HuH-7.5 (cell line): ENCODE measurements around the gene TPTE.
"Not testable (repeated sequence)": the region's sequence is repeated elsewhere in the genome, so short reads cannot be mapped to it uniquely, and the experiment has no call there.

Experiments
- DNase-seq: peaks from one replicate; pipeline ENCODE4 v3.0.0; 2011; ENCODE audit warnings: low spot score

The TPTE gene

DNA sequence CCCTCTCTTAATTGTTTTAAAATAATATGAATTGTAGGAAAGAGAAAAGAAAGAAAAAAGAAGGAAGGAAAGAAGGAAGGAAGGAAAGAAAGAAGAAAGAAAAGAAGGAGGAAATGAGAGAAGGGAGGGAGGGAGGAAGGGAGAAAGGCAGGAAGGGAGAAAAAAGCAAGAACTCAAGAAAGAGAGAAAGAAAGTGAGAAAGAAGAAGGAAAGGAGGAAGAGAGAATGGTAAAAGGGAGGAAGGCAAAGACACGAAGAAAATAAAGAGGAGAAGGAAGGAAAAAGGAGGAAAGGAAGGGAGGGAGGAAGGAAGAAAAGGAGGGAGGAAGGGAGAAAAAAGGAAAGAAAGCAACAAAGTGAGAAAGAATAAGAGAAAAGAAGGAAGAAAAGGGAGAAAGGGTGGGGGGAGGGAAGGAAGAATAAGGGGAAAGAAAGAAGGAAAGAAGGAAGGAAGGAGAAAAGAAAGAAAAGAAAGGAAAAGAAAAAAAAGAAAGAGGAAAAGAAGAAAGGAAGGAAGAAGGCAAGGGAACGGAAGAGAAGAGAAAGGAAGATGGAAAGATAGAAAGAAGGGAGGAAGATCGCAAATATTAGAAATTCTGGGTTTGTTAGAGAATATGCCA is 95.9 kb downstream of the TPTE start:
- DNase-seq: not testable (repeated sequence)

DNA sequence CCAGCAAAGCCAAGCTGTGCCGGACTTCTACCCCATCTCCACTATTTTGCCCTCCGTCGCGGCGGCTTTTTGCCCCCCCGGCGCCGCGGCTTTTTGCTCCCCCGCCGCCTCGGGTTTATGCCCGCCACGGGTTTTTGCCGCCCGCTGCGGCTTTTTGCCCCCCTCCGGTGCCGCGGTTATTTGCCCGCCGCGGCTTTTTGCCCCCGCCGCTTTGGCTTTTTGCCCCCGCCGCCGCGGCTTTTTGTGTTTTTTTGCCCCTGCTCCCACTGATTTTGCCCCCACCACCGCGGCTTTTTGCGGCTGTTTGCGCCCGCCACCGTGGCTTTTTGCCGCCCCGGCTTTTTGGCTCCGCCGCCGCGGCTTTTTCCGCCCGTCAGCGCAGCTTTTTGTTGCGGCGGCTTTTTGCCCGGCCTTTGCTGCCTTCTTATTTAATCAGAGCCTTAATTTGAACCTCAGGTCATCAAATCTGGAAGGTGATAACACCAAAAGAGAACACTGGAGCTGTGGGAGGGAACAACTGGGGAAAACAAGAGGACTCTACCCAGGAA is 106.0 kb downstream of the TPTE start:
- no peak for DNase-seq

DNA sequence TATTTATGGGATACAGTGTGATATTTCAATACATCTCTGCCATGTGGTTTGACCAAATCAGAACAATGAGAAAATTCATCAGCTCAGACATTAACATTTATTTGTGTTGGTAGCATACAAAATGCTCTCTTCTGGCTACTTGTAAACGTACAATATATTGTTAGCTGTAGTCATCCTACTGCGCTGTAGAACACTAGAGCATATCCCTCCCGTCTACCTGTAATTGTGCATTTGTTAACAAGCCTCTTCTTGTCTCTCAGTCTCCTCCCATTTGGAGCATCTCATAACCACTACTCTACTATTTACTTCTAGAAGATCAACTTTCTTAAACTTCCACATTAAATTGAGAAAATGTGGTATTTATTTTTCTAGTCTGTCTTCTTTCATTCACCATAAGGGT is 107.9 kb downstream of the TPTE start:
- DNase-seq: not testable (repeated sequence)

DNA sequence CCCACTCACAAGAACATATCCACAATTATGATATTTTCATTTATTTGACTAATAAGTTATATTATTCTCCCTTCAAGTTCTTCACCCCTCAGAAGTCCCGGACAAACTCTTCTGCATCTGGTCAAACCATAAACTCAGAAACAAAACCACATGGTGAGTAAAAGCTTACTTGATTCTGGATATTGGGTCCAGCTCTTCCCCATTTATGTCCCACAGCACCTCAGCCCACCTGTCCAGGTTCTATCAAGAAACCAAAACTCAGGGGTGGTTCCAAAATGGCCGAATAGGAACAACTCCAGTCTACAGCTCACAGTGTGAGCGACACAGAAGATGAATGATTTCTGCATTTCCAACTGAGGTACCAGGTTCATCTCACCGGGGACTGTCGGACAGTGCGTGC is 109.4 kb downstream of the TPTE start:
- not testable (repeated sequence) for DNase-seq

DNA sequence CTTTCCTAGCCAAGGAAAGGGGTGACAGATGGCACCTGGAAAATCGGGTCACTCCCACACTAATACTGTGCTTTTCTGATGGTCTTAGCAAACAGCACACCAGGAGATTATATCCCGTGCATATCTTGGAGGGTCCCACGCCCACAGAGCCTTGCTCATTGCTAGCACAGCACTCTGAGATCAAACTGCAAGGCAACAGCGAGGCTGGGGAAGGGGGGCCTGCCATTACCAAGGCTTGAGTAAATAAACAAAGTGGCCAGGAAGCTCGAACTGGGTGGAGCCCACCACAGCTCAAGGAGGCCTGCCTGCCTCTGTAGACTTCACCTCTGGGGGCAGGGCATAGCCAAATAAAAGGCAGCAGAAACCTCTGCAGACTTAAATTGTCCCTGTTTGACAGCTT is 109.9 kb downstream of the TPTE start:
- DNase-seq: not testable (repeated sequence)

DNA sequence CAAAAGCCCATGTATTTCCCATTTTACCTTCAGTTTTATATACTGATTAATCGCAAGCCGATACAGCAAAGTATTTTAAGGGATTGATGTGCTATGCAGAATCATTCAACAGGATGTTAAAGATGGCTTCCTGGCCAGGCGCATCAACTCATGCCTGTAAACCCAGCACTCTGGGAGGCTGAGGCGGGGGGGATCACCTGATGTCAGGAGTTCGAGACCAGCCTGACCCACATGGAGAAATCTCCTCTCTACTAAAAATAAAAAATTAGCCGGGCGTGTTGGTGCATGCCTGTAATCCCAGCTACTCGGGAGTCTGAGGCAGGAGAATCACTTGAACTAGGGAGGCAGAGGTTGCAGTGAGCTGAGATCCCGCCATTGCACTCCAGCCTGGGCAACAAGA is 116.8 kb downstream of the TPTE start:
- not testable (repeated sequence) for DNase-seq

DNA sequence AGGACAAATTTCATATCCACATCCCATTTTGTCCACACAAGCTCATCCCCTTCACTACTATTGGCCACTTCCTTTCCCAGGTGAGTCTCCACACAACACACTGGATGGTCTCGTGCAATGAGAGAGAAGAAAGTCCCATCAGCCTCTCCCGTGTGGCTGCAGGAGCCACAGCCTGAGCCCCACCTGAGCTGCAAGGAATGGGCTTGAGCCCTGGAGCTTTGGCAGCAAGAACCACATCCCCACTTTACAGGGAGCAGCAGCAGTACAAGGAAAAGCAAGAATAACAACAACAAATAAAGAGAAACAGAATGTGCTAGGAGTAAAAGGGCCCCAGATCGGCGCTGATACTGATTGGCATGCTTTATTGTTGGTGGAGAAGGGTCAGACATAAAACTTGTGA is 117.7 kb downstream of the TPTE start:
- DNase-seq: no peak

DNA sequence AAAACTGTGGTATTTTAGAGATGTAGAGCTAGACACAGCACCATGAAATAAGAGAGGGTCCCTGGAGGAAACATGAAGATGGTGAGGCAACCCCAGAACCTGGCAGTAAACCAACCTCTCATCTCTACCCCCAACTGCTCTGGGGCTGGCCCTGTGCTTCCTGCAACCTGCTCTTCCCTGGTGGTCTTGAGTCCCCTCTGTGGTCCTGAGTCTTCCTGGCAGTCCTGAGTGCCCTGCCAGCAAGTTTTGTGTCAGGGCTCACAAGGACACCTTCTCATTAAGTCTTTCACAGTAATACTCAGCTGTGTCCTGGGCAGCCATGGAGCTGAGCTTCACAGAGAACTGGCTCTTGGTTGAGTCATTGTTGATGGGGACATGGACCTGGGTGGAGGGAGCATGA is 118.4 kb downstream of the TPTE start:
- DNase-seq: not testable (repeated sequence)

DNA sequence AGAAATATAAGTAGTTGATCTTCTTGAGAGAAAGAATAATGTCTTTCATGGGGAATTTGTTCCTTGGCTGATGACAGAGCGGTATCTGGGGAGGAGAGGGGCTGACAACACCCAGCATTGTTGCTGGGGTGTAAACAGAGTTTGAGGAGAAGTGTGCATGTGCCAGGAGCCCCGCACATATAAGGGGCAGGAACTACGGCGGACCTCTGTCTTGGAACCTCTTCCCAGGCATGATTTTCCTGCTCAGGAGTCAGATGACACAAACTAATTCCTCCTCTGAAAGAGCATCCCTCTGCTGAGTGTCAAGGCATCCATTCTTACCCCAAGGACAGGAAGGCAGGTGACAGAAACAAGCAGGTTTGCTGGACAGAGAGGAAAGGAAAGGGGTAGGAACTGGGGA is 119.1 kb downstream of the TPTE start:
- DNase-seq: no peak

DNA sequence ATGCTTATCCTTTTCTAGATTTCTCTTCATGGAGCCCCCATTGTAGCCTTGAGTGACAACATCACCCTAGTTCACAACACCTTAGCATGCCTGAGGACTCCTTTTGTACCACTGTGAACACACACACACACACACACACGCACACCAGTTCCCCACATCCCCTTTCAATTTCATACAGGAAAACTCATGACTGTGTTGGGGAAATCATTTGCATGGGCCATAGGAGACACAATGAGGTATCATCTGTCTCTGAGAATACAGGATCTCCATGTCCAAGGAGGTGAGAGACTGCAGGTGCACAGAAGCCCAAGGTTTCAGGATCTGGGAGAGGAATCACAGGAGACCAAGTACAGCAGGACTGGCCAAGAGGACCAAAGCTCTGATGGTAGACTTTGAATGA is 119.7 kb downstream of the TPTE start:
- DNase-seq: no peak

DNA sequence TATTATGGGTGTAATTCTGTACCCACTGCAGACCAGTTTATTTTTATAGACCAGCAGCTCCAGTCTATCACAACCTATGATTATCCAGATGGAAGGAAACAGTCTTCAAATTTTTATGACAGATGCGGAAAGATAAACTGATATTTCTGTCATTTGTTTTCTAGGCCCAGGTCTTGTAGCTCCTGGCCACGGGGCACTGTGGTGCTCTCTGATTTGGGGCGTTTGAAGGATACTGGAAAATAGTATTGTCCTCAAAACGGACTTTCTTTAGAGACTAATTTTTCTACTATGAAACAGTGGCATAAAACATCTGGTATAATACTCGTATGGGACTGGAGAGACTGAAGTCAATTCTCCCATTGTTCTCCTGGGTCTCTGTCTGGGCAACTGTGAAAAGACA is 124.3 kb downstream of the TPTE start:
- not testable (repeated sequence) for DNase-seq

DNA sequence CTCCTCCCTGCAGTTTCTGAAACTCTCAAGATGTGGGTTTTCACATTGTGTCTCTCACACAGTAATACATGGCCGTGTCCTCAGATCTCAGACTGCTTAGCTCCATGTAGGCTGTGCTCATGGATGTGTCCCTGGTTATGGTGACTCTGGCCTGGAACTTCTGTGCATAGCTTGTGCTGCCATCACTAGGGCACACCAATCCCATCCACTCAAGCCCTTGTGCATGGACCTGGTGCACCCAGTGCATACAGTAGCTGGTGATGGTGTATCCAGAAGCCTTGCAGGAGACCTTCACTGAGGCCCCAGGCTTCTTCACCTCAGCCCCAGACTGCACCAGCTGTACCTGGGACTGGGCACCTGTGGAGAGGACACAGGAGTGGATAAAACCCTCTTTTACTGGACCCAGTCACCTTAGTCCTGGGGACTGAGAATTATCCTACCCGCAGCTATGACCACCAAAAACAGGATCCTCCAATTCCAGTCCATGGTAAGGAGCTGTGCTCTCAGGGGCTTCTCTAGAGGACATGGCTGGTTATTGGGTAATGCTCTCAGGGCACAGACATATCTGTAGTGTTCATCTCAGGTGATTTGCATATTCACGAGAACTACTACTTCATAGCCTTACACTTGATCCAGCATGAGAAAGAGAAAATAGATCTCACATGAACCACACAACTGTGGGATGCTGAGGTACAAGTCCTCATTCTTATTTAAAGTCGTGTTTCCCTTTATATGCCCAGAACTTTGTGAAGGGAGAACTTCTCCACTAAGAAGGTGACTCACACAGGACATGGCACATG is 128.2 kb downstream of the TPTE start:
- DNase-seq: not testable (repeated sequence)

DNA sequence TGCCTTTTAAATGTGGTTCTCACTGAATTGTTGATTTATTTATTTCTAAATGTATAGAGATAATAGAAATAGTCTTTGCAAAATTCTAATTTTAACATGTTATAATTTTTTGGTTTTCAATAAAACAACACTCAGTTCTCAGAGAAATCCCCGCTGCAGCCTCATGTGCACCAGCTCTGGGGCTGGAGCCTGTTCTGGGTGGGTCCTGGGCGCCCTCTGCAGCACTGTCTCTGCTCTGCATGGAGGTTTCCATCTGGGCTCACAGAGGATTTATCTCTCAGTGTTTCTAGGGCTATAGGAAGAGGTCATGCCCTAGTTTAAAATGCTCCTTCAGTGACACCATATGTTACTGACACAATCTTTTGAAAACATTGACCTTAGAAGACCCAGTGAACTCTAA is 128.9 kb downstream of the TPTE start:
- DNase-seq: not testable (repeated sequence)
